Choroid plexus epithelial cell (primary cell): ENCODE measurements around the gene ACTG1.

Experiments
- DNase-seq: peaks from one replicate; pipeline ENCODE4 v3.0.0-alpha.2; 2010; ENCODE audit warnings: low read depth
- H3K4me3 ChIP-seq: 2 replicates; pipeline ENCODE4 v1.5.1; 2011; ENCODE audit warnings: low read depth, mild to moderate bottlenecking, control low read depth, low read length, moderate library complexity
- CTCF ChIP-seq: conservative IDR thresholded peaks from 2 replicates; pipeline ENCODE4 v1.5.1; 2011; ENCODE audit warnings: low read depth, mild to moderate bottlenecking, control low read depth, inconsistent platforms, low read length, moderate library complexity

ACTG1 gene

GRCh38 chr17:81550830-81551457, 38.3 kb upstream of the ACTG1 start:
- peak overlapping the region; percentile 92 for H3K4me3 ChIP-seq
- no peak for DNase-seq
- TF ChIP-seq CTCF: no peak

GRCh38 chr17:81550285-81550684, 37.7 kb upstream of the ACTG1 start:
- H3K4me3 ChIP-seq: no peak overlapping the region
- DNase-seq: no peak

GRCh38 chr17:81549826-81550225, 37.2 kb upstream of the ACTG1 start:
- no peak for TF ChIP-seq CTCF
- H3K4me3 ChIP-seq: no peak overlapping the region
- DNase-seq: no peak

More at GRCh38 chr17:81550285-81550684, 37.7 kb upstream of the ACTG1 start:
- no peak for TF ChIP-seq CTCF

- no peak for TF ChIP-seq CTCF
- no peak overlapping the region for H3K4me3 ChIP-seq
- no peak for DNase-seq
Observed at GRCh38 chr17:81549031-81549557, 36.5 kb upstream of the ACTG1 start.

- no peak for TF ChIP-seq CTCF
- no peak overlapping the region for H3K4me3 ChIP-seq
- no peak for DNase-seq
Observed at GRCh38 chr17:81547614-81547982, 35.0 kb upstream of the ACTG1 start.

- TF ChIP-seq CTCF: no peak
- no peak overlapping the region for H3K4me3 ChIP-seq
- no peak for DNase-seq
Observed at GRCh38 chr17:81546906-81547613, 34.5 kb upstream of the ACTG1 start.
